ENCODE data around the gene USP28.

DNA sequence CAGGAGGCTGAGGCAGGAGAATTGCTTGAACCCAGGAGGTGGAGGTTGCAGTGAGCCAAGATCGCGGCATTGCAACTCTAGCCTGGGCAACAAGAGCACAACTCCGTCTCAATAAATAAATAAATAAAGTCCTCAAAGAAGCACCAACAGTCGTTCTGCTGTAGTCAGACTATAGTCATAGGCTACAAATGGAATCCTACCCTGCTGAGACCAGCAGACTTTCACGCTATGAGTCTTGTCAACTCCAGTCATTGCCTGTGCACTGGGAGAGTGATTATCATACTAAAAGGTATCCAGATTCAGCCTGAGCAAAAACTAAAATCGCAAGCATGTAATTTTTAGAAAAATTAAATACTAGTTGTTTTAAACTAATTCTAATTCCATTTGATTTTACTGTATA lies 19.6 kb downstream of the USP28 start:
- TF ChIP-seq GATA2 (IDR thresholded peaks at IDR 0.05; ENCODE audit: low read depth, low read length): no peak
- no peak for TF ChIP-seq GATA3 (IDR thresholded peaks at IDR 0.05; ENCODE audit: low read depth, low read length)

All from SH-SY5Y (cell line).